Measurements from ENCODE around the gene NPHP4. TPM values are rescaled to one million over a fixed set of nuclear protein-coding genes. Genes with fewer than 3 reads are reported as not detected.

Gene NPHP4
- total and polyA plus RNA-seq, 10 of the 15 experiments (the other 5 are each of a cell fraction or from before 2014, with no cell fraction given), result 0.16 to 10.5 (median 3.1) TPM

- H3K27ac ChIP-seq (ENCODE audit: control insufficient read depth, insufficient read depth), result no peak overlapping the region
- no peak overlapping the region for H3K4me3 ChIP-seq
- peaks cover 5% of the 10 kb centered on the region; the same call in 1 of the 2 replicates for H4K20me1 ChIP-seq (ENCODE audit: control insufficient read depth, insufficient read depth)
- BruUV-seq (replicated peaks), result no TSS peak
- peaks cover 16% of the 10 kb centered on the region for H3K79me2 ChIP-seq (ENCODE audit: control insufficient read depth, insufficient read depth, low read length)
- intact Hi-C loops (cut with micrococcal nuclease; ENCODE audit: unreplicated experiment) (no loop called here), in situ Hi-C loops (cut with MboI) (no loop called here)
- ATAC-seq (no peak), FAIRE-seq (no peak), DNase-seq (ENCODE audit: low read depth, low spot score) (no peak)
- ChIA-PET RAD21 (ENCODE audit: unreplicated experiment) (no interaction called here), CTCF (interaction anchor here (0.6 to 1.2 kb wide), 2 partner anchors 23 to 36 kb away, joined by 3 to 5 read pairs; no protein-coding TSS in a partner anchor), POLR2A (no interaction called here), SMC1A (ENCODE audit: uncharacterized antibody, unreplicated experiment) (no interaction called here)
- WGBS (ENCODE audit: insufficient coverage, insufficient replicate concordance, low lambda C conversion rate, missing lambda C conversion rate), result 95% methylated on average over 7 of the region's 7 CpGs
- H3K4me2 ChIP-seq (ENCODE audit: control insufficient read depth, insufficient read depth), result no peak overlapping the region
- H3K27me3 ChIP-seq (replicated peaks in 1 of 2; ENCODE audit: control insufficient read depth in 2 of 2, insufficient read depth in 2 of 2, low read length in 1 of 2), result no peaks in the 10 kb centered on the region
- no peak overlapping the region for H2AFZ ChIP-seq (ENCODE audit: control insufficient read depth, low read depth, low read length)
- H3K36me3 ChIP-seq (ENCODE audit: control insufficient read depth in 2 of 2, insufficient read depth in 2 of 2, low read length in 1 of 2), result peaks cover 12 to 42% of the 10 kb centered on the region in 2 experiments
- H3K9me3 ChIP-seq (replicated peaks; ENCODE audit: control insufficient read depth, insufficient read depth, low read length), result no peaks in the 10 kb centered on the region
- H3K4me1 ChIP-seq (ENCODE audit: control insufficient read depth, insufficient read depth, low read length), result peaks cover 7% of the 10 kb centered on the region
- no peak overlapping the region for H3K9ac ChIP-seq (ENCODE audit: control insufficient read depth, insufficient read depth, low read length)
- TF ChIP-seq E4F1 (IDR thresholded peaks at IDR 0.05; ENCODE audit: borderline replicate concordance, partially characterized antibody) (no peak), NFYB (IDR thresholded peaks at IDR 0.05; ENCODE audit: insufficient read depth, low read depth, low read length) (no peak), MLLT1 (IDR thresholded peaks at IDR 0.05) (no peak), KDM1A (IDR thresholded peaks at IDR 0.05; ENCODE audit: borderline replicate concordance) (no peak), NR2F1 (conservative IDR thresholded peaks at IDR 0.05) (no peak), SMAD1 (IDR thresholded peaks at IDR 0.05; ENCODE audit: low read depth, partially characterized antibody) (no peak), FOXK2 (IDR thresholded peaks at IDR 0.05) (no peak), CTCF (IDR thresholded peaks at IDR 0.05 in 2 of 3, conservative IDR thresholded peaks at IDR 0.05 in 1 of 3; ENCODE audit: control insufficient read depth in 2 of 3, extremely low read depth in 1 of 3, insufficient read depth in 1 of 3, low read depth in 3 of 3, low read length in 3 of 3) (no peak), ZZZ3 (IDR thresholded peaks at IDR 0.05; ENCODE audit: control insufficient read depth, insufficient read length, low read depth) (no peak), MYC (IDR thresholded peaks at IDR 0.05; ENCODE audit: insufficient read depth, insufficient read length, insufficient replicate concordance, low read length, severe bottlenecking) (no peak), RELB (IDR thresholded peaks at IDR 0.05; ENCODE audit: low read depth) (no peak), RCOR1 (conservative IDR thresholded peaks at IDR 0.05; ENCODE audit: low read depth, low read length) (no peak), SREBF1 (IDR thresholded peaks at IDR 0.05; ENCODE audit: low read length) (no peak)
Observed at GRCh38 chr1:6038603-6039002, 46.4 kb upstream of the NPHP4 start.

All from GM12878 (cell line).